Activated CD4-positive, alpha-beta T cell treated with anti-CD3 and anti-CD28 coated beads, Interleukin-2, amount 50 U/mL, for 1 hour (primary cell): ENCODE results near the gene SNX30.
A peak's percentile ranks its signal among the peaks of the same experiment; 100 is the strongest.

Source experiments
- DNase-seq: peaks from one replicate; pipeline ENCODE4 v3.0.0-alpha.2; 2020

Gene SNX30

DNA sequence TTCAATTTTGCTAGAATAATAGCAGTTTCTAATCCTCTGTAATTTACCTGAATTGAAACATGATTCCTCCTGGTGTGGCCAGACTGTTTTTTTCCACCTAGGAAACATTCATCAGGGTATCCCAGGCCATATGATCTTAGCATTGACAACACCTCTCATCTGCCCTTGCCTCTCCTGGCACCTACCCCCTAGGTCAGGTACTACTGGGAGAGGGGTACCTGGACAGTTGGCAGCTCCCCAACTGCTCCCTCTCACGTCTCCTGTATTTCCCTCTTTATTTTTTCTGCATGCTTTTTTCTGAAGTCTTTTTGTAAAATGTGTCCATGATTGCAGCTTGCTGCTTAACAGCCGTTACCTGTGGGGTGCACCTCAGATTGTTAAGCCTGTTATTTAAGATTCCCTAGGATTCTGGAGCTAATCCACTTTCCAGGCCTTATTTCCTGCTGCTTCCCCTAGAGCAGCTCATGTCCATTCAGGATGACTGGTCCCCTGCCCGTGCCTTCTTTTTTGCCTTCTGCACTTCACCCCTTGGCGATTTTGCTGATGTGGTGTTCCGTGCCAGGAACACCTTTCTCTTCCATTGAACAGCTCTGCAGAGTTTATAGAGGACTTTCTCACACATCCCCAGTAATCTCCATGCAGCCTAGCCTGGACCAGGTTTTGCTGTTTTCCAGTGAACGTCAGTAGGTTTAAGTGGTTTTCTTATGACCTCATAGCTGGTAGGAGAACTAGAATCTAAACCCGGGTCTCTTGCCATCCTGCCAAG lies 33.6 kb downstream of the SNX30 start:
- DNase-seq: no peak

DNA sequence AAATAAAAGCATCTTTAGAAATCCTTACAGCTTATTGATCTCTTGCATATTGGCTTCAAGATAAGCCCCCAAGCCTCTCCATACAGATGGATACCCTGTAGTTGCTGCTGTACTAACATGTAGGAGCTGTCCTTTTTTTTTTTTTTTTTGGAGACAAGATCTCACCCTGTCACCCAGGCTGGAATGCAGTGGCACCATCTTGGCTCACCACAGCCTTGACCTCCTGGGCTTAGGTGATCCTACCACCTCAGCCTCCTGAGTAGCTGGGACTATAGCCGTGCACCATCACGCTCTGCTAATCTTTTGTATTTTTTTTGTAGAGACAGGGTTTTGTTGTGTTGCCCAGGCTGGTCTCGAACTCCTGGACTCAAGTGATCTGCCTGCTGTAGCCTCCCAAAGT lies 35.4 kb downstream of the SNX30 start:
- no peak for DNase-seq

DNA sequence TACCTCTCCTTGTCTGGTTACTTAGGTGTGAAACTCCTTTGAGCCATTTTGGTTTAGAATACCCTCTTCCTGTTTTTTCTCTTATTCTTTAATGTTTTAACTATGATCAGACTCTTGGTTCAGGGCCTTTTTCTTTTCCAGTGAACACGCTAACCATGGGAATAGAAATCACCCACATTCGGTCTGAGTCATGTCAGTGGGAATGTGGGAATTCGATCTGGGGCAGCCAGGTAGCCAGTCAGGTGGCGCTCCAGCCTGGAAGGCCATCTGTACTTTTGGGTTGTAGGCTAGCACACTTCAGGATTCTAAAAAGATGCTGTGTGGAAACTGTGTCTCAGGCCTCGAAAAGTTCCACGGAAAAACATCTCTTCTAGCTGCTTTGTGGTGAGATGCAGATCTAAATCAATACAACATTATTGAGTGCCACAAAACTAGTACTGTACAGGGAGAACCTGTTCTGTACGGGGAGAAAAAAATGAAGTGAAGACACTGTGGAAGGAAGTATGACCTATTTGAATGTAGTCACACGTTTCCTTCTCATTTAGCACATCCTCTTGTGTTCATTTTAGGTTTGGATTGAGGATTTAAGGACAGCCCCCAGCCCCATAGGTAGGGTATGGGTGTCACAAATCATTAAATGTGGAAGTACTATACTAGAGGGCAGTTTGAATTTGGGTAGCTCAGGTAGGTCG lies 36.4 kb downstream of the SNX30 start:
- no peak for DNase-seq

DNA sequence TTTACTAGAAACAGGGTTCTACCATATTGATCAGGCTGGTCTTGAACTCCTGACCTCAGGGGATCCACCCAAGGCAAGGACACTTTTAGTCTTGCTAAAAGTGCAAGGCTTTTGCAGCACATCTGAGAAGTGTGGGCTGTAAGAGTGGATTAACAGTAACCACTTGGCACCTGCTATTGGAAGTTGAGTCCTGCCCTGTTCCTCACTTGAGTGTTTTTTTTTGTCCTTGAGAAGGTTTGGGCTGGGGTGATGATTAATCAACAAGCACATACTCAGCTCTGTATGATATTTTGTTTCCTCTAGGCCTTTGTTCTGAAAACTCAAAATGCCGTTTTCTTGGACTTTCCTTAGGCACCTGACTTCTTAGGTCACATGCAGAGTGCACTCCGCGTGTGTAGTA lies 37.4 kb downstream of the SNX30 start:
- no peak for DNase-seq

DNA sequence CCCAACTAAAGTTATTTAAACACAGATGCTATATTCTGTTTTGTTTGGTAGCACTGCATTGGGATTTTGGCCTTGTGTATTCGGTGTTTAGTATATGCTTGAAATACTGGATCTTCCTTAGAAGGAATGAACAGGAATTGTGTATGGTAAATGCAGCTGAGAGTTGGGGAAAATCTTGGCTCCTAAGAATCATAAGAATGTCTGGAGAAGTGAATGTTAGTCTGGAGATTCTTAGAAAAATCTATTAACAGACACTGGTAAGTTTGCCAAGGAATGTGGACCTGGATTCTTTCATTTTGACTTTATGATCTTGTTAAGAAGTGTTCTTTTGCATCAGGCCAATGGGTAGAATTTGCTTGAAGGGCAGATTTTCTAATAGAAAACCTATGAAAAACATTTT lies 38.9 kb downstream of the SNX30 start:
- no peak for DNase-seq

DNA sequence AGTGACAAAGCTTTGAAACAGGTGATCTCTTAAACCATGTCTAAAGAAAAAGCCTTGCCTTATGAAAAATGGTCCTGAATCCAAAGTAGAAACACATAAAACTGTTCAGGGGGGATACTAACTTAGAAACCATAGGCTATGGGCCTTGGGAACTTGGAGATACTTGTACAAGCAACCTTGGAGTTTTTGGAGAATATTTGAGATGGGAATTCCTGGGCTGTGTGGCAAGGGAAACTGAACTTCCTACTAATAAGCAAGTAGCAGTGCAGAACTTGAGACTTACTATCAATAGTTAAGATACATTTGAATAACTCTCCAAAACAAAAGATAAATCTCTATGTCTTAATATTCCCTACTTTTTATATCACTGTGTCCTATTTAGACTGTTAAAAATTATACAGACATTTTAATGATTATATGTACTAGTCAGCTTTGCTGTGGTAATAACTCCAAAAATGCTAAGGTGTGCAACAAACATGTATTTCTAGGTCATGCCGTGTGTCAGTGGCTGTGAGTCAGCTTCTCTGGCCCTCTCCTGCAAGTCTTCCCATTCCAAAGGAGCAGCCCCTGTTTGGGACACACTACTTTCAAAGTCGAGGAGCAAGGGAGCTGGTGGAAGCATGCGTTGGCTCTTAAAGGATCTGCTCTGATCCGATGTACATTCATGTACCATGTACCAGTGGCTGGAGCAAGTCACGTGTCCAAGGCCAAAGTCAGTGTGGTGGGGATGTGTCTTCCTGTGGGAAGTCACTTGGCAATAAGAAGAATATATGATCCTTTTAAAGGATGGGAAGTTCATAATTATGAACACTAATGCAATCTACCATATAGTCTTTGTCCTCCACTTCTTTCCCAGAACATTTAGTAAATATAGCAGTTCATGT lies 39.6 kb downstream of the SNX30 start:
- DNase-seq: no peak

DNA sequence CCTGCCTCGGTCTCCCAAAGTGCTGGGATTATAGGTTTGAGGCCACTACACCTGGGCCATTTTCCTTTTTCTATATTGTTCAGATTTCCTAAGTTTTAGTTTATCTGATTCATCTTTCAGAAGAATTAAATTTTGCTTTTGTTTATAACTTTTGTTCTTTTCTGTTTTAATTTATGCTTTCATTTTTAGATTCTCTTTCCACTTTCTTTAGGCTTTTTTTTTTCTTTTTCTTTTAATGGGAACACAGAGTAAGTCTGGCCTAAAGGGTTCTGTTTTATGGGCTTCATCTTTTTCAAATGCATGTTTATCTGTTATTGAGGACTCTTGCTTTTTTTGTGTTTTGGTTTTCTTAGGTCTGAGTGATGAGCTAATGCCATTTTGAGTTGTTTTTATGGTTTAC lies 42.1 kb downstream of the SNX30 start:
- DNase-seq: no peak

DNA sequence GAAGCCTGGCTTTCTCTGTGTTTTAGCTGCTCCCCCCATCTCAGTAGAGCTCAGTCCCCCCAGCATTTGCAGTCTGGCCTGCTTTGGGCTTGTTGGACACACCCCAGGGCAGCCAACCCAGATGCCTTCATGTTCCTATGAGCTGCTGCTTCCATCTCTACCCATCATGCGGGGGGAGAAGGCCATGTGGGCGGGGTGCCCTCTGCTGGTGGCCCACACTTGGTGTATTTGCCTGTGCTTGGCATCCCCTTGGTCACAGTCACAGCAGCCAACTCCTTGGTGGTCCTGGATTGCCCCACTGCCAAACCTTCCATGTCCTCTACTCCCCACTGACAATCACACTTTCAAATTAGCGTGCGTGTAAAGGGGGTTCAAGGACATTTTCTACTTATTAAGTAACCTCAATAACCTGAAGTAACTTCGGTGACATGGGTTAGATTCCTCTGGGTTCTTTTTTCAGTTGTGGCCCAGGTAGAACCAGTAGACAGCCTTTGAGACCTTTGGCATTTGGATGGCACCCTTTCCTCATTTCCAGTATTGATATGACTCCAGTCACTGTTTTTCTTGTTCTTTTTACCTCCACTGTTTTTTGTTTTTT lies 42.8 kb downstream of the SNX30 start:
- DNase-seq: peak; percentile 81

DNA sequence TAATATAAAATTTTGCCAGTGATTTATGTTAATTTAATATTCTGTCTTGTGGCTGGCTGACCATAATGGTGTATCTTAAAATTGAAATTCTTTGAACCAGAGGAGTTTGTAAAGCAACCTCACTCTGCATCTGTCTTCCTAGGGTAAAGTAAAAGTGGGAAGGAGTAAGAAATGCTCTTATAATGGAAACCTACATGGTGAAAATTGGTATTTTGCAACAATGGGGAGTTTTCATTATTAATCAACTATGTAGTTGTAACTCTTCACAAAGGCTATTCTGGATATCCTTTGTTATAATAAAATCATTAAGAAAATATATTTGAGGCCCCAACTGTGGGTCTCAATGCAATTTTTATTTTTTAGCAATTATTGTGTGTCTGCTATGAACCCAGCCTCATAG lies 44.2 kb downstream of the SNX30 start:
- no peak for DNase-seq

DNA sequence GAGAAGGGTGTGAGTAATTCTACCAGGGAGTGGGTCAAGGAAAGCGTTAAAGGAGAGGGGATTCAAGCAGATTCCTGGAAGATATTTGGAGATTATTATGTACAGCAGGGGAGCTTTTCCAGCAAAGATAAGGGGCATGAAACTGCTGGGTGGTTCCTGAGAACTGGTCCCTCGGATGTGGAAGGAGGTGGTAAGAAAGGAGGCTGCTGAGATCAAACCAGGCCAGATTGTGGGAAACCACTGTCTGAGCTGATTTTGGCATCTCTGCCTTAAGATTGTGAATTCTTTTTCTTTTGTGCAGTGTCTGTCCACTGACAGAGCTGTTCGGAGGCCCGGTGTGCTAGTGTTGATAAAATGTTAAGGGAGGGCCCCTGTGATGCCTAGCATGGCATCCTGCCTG lies 45.4 kb downstream of the SNX30 start:
- DNase-seq: no peak

DNA sequence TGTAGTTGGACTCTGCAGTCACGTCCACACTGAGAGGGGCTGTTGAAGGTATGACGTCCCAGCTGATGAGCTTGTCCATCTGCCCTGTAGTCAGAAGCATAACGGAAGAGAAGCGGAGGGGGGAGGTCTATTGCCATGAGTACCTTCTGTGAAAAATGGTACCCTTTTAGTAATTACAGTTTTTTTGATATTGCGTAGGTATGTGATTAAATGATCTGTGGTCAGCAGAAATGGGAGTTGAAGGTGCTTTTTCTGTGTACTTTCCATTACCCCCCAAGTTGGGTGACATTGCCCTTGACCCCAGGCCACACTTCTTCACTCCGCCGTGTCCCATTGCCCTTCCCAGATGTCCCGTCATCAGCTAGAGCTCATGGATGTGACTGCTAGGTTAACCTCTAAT lies 45.9 kb downstream of the SNX30 start:
- DNase-seq: no peak

DNA sequence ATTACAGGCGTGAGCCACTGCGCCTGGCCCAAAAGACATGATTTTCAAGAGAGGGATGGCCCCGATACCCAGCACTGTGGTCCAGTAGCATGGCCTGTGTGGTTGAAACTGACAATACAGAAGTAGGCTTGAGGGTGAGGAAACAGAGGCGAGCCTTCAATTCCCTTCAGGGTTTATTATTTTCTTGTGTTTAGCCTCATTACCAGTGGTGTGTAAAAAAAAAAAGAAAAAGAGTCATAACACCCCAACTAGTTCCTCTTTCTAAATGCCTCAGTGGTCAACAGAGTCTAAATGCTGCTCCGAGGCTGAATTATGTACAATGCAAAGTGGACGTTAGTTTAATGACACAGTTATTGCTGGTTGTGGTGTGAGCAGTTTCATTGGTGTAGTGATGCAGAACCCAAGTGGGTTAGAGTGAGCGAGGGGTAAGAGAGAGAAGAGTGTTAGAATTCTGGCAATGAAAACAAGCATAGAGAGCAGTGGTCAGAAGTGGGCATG lies 58.8 kb downstream of the SNX30 start:
- DNase-seq: no peak

DNA sequence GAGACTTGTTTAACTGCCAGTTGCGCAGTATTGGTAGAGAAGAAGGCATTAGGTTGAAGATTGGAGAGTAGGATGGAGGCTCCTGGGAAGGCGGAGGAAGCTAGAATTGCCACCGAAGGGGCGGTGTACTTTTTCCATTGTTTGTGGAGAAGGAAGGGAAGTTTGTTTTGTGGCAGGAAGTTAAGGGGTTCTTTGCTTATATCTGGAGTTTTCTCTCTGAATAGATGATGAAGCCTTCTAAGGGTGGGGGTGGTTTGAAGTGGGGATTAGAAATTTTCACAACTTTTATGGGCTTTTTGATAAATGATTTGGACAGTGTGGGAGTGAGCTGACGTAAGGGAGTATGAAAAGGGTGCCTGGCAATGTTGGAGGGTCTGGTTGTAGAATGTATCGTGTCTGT lies 59.3 kb downstream of the SNX30 start:
- no peak for DNase-seq

DNA sequence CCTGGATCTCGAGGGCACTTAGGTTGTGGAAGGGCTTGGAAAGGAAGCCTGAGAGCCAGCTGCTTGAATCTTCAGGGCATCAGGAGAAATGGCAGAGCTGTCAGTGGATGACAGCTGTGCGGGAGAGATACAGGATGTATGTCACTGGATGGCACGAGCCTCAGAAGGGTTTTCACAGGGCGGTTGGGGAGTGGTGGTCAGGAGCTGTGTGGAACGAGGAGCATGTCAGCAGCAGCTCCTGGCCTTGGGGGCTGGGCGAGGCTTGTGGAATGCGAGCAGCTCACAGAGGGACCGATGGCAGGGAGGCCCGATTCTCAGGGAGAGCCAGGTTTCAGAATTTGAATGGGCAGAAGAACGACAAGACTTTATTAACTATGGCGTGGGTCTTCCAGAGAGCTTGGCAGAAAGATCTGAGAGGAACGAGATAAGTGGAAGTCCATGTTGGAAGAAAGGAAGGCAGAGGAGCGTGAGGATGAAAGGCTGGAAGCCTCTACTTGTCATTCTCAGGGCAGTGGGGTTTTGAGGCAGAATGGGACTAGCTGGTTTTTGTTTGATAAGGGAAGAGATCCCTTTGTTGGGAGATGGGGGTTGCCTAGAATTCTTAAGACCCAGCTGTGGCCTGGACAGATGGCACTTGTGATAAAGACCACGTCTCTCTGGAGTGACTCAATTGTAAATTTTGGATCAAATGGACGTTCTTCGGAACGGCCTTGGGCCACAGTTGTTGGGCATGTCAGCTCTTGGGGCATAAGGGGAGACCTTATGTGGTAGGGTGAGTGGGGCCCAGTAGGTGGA lies 60.3 kb downstream of the SNX30 start:
- no peak for DNase-seq

DNA sequence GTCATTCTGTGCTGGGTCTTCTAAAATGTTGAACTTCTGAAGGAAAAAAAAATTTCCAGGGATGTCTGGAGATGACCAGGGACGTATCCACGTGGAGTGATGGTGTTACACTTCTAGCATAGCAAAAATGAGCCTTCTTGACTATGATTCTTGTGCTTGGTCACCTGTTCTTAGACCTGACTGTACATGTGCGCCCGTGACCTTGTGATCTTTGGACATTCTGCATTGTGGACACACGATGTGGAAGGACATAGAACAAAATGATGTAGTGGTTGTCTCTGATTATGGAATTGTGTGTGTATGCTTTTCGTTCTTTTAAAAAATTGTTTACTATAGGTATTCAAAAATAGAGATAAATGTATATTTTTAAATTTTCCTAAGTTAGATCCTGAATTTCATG lies 61.0 kb downstream of the SNX30 start:
- no peak for DNase-seq

DNA sequence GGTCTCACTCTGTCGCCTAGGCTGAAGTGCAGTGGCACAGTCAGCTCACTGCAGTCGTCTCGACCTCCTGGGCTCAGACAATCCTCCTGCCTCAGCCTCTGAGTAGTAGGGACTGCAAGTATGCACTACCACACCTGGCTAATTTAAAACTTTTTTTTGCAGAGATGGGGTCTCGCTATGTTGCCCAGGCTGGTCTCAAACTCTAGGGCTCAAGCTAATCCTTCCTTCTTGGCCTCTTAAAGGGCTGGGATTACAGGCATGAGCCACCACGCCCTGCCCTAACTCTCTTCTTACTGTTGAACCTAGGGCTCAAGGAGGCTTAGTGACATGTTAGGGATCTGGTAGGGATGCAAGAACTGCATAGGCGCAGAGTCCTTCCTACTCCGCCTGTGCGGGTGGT lies 65.3 kb downstream of the SNX30 start:
- DNase-seq: no peak

DNA sequence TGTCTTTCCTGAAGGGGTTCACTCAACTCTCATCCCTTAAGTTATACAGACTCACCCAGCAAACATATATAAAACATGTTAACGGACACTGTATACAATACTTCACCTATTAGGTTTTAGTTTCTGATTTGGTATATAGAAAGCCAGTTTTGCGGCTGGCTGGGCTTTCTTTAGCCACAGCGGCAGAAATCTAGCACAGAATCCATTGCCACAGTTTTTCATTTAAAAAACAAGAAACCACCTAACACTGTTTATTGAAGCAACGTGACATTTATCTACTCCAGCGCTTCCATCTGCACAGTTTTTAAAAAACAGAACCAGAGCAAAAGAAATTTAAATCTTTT lies 67.3 kb downstream of the SNX30 start:
- no peak for DNase-seq

DNA sequence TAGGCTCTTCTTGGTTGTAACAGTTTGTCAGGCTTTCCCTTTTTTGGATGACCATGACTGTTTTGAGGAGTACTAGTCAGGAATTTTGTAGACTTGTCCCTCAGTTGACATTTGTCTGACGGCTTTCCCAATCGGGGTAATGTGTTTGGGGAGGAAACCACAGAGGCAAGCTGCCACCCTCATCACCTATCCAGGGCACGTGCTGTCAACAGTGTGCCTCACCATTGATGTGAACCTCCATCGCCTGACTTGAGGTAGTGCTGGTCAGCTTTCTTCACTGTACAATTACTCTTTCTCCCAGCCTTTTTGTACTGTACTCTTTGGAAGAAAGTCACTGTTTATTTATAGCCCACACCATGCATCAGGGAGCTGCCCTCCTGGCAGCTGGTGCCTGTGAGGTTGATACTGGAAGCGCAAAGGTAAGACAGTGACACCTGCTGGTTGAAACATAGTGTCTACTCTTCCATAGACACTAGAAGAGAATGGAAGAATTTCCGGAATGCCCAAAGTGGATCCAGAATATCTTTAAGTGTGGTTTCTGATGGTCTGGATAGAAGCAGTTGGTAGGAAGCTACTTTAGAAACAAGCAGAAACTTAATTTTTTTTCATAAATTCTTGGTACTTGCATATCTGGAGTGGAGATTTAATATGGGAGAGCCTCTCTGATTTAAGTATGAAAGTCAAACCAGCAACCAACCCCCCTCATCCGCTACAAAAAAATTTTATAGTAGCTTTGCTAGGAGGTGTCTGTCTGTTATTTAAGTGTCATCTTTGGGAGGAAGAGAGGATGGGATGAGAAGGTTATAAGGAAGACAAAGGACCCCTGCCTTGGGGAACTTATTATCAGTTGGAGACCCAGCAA lies 69.3 kb downstream of the SNX30 start:
- no peak for DNase-seq

DNA sequence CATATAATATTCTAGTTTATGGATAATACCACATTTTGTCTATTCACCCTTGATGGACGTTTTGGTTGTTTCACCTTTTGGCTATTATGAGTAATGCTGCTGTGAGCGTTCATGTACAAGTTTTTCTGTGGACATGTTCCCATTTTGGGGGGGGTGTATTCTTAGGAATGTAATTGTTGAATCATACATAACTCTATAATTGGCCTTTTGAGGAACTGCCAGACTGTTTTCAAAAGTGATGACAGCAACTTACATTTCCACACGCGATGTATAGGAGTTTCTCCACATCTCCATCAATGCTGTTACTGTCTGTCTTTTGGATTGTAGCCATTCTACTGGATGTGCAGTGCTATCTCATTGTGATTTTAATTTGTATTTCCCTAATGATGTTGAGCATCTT lies 70.3 kb downstream of the SNX30 start:
- DNase-seq: no peak

DNA sequence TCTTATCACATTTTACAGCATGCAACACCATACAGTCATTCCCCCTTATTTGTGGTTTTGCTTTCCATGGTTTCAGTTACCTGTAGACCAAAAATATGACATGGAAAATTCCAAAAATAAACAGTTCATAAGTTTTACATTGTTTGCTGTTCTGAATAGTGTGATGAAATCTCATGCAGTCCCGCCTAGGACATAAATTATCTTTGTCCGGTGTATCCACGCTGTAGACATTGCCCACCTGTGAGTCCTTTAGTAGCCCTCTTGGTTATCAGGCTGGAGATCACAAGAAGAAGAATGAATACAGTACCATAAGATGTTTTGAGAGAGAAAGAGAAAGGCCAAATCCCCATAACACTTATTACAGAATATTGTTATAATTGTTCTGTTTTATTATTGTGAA lies 72.1 kb downstream of the SNX30 start:
- DNase-seq: no peak

DNA sequence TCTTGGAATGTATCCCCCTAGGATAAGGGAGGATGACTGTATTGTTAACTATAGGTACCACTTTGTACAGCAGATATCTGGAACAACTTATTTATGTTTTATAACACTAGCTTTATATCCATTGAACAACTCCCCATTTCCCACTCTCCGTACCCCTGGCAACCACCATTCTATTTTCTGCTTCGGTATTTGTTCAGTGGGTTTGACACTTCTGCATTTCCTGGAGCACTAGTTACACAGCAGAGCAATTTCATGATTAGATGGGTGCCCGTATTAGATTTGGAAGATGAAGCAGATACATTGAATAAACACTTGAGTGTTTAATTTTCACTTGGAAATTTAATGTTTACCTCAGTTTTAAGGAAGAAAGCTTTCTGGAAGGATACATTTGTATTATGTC lies 72.7 kb downstream of the SNX30 start:
- DNase-seq: no peak
